Subcutaneous adipose tissue (tissue), 4 donors: Measurements from ENCODE around the gene PGAP3. TPM values are rescaled to one million over a fixed set of nuclear protein-coding genes. Genes with fewer than 3 reads are reported as not detected.

Experiments used
- CTCF ChIP-seq: fragments of 450-650 bp; IDR thresholded peaks from one replicate; pipeline ENCODE4 v1.5.1; 2016; ENCODE audit warnings: low read depth, mild to moderate bottlenecking, control low read depth, antibody characterized with exemption, moderate library complexity
- total RNA-seq, 4 donors: library from RNA; depleted of rRNA; stranded (reverse); fragments of >200 nt; gene quantifications; one replicate each; pipeline ENCODE4 v1.1.0, GENCODE V29; 2016

The PGAP3 gene
- total RNA-seq, 4 donors from 2014 or later = 7.6 to 12.8 (median 8.0) TPM

GRCh38 chr17:39703913-39704312 lies 16.1 kb upstream of the PGAP3 start:
- no peak for TF ChIP-seq CTCF

GRCh38 chr17:39702901-39703893 lies 15.3 kb upstream of the PGAP3 start:
- no peak for TF ChIP-seq CTCF

GRCh38 chr17:39701784-39702422 lies 14.0 kb upstream of the PGAP3 start:
- no peak for TF ChIP-seq CTCF

- no peak for TF ChIP-seq CTCF
These were observed 13.3 kb upstream of the PGAP3 start for GRCh38 chr17:39701012-39701783.

GRCh38 chr17:39700148-39700987 lies 12.5 kb upstream of the PGAP3 start:
- TF ChIP-seq CTCF = no peak

GRCh38 chr17:39699818-39700147 lies 11.9 kb upstream of the PGAP3 start, which contains the start of gene ERBB2:
TSS of gene ERBB2 (plus strand) at chr17:39700064. CDS start at chr17:39700239, 175 bp downstream.
- TF ChIP-seq CTCF = no peak
